ENCODE measurements around the gene FGF18. TPM values are rescaled to one million over a fixed set of nuclear protein-coding genes. Genes with fewer than 3 reads are reported as not detected.

Gene FGF18
- total and polyA plus RNA-seq, 4 donors: 1.8 to 3.4 (median 2.5) TPM

DNA sequence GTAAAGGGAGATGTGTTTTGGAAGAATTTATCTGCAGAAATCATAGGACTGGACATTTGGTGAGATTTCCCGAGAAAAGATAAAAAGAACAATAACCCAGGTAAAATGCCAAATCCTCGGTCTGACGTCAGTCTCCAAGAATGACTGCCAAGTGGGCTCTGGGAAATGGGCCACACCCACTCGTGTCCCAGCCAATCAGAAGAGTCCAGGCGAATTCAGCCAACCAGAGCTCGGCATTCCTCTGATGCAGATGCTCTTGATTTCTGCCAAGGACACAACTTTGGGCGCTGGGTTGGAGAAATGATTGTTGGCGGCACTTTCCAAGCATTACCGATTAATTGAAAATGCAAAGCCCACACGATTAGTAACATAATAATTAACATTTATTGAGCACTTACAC is 73.3 kb downstream of the FGF18 start:
- TF ChIP-seq, protein P1, sequence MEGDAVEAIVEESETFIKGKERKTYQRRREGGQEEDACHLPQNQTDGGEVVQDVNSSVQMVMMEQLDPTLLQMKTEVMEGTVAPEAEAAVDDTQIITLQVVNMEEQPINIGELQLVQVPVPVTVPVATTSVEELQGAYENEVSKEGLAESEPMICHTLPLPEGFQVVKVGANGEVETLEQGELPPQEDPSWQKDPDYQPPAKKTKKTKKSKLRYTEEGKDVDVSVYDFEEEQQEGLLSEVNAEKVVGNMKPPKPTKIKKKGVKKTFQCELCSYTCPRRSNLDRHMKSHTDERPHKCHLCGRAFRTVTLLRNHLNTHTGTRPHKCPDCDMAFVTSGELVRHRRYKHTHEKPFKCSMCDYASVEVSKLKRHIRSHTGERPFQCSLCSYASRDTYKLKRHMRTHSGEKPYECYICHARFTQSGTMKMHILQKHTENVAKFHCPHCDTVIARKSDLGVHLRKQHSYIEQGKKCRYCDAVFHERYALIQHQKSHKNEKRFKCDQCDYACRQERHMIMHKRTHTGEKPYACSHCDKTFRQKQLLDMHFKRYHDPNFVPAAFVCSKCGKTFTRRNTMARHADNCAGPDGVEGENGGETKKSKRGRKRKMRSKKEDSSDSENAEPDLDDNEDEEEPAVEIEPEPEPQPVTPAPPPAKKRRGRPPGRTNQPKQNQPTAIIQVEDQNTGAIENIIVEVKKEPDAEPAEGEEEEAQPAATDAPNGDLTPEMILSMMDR (IDR thresholded peaks at IDR 0.05; ENCODE audit: control extremely low read depth, extremely low read depth): no peak
- WGBS, 2 donors: 88 to 92% methylated on average over 10 of the region's 10 CpGs

DNA sequence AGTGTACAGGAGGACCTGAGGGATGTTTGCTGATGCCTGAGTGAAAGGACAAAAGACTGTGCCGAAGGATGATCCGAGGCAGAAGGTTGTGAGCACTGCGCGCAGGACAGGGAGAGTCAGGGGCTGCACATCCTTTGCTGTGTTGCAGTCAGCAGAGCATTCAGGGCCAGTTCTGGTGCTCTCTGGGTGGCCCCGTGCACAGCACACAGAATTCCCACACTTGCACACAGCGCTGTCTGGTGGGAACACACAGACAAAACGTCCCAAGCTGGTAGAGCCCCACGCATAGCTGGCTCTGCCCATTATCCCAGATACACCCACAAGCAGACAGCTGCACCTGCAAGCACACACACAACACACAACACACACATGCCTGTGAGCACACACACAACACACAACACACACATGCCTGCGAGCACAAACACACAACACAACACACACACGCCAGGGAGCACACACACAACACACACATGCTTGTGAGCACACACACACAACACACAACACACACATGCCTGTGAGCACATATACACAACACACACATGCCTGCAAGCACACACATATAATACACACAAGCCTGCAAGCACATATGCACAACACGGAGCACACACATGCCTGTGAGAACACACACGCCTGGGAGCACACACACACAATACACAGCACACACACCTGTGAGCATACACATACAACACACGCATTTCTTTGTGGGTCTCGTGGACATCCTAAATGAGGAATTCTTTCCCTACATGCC is 74.4 kb downstream of the FGF18 start:
- DNase-seq: no peak
- 89 to 94% methylated on average over 14 of the region's 14 CpGs for WGBS, 2 donors
- peak overlapping the region in 1 of 2 donors; percentile 54 for H3K27ac ChIP-seq (ENCODE audit: low read depth in 1 of 2, low read length in 1 of 2)
- no peaks in the 10 kb centered on the region for H3K36me3 ChIP-seq (ENCODE audit: control insufficient read depth in 4 of 4, insufficient read depth in 4 of 4, low read length in 4 of 4)
- H3K4me3 ChIP-seq: no peak overlapping the region
- no peak for ATAC-seq (ENCODE audit: insufficient read depth, low FRiP score)
- no peak overlapping the region for H3K9ac ChIP-seq (ENCODE audit: insufficient read depth in 1 of 2, low read length in 2 of 2)
- peaks cover 0 to 5% (median 0%) of the 10 kb centered on the region in 4 donors for H3K9me3 ChIP-seq (ENCODE audit: control insufficient read depth in 4 of 4, insufficient read depth in 3 of 4, low read length in 3 of 4)
- peaks cover 5 to 19% (median 16%) of the 10 kb centered on the region in 5 donors for H3K4me1 ChIP-seq (ENCODE audit: control insufficient read depth in 5 of 5, insufficient read depth in 5 of 5, low read length in 5 of 5)
- TF ChIP-seq, protein P1 (IDR thresholded peaks at IDR 0.05; ENCODE audit: control extremely low read depth, extremely low read depth): no peak
- H3K27me3 ChIP-seq (ENCODE audit: control insufficient read depth in 3 of 3, insufficient read depth in 3 of 3, low read length in 2 of 3): no peaks in the 10 kb centered on the region

More for the DNA sequence above, 73.3 kb downstream of the FGF18 start:
- H3K4me1 ChIP-seq (ENCODE audit: control insufficient read depth in 5 of 5, insufficient read depth in 5 of 5, low read length in 5 of 5): peaks cover 5 to 19% (median 16%) of the 10 kb centered on the region in 5 donors
- H3K36me3 ChIP-seq (ENCODE audit: control insufficient read depth in 4 of 4, insufficient read depth in 4 of 4, low read length in 4 of 4): no peaks in the 10 kb centered on the region
- H3K27me3 ChIP-seq (ENCODE audit: control insufficient read depth in 3 of 3, insufficient read depth in 3 of 3, low read length in 2 of 3): no peaks in the 10 kb centered on the region
- no peak overlapping the region for H3K4me3 ChIP-seq
- ATAC-seq (ENCODE audit: insufficient read depth, low FRiP score) (no peak), DNase-seq (no peak)
- H3K9me3 ChIP-seq (ENCODE audit: control insufficient read depth in 4 of 4, insufficient read depth in 3 of 4, low read length in 3 of 4): peaks cover 0 to 5% (median 0%) of the 10 kb centered on the region in 4 donors
- H3K27ac ChIP-seq (ENCODE audit: low read depth in 1 of 2, low read length in 1 of 2): no peak overlapping the region
- H3K9ac ChIP-seq (ENCODE audit: insufficient read depth in 1 of 2, low read length in 2 of 2): no peak overlapping the region

DNA sequence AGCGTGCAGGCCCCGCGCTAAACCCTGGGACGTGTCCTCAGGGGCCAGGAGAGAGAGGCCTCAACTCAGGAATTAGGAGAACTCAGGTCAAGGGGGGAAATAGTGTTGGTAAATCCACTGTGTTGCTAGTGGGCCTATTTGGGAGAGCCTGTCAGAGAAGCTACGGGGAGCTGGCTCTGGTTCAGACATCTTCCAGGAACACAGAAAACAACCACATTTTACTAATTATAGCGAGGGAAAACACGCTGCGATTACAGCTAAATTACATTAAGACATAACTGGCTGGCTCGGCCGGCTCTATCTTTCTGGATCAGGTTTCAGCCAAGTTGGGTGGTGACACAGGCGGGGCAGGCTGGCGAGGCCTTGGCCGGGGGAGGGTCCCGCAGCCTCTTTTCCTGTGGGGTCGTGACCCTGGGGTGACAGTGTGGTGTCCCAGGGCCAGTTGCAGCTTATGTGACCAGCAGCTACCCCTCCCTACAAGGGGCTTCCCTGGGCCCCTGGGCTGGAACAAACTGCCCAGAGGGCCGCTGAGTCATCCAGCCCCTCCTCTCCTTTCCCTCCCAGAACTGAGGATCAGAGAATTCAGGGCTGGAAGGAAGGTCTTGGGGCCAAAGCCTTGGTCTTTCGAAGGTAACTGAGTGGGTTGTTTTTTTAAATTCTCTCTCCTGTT is 75.1 kb downstream of the FGF18 start:
- no peak overlapping the region for H3K9ac ChIP-seq (ENCODE audit: insufficient read depth in 1 of 2, low read length in 2 of 2)
- WGBS, 2 donors: 33 to 40% methylated on average over 17 of the region's 17 CpGs
- ATAC-seq (ENCODE audit: insufficient read depth, low FRiP score): peak; percentile 83

More for the DNA sequence above, 75.1 kb downstream of the FGF18 start:
- TF ChIP-seq, protein P1 (IDR thresholded peaks at IDR 0.05; ENCODE audit: control extremely low read depth, extremely low read depth): no peak
- DNase-seq: peak; percentile 79 to 87 (median 83)
- peak overlapping the region; percentile 65 to 74 for H3K27ac ChIP-seq (ENCODE audit: low read depth in 1 of 2, low read length in 1 of 2)
- H3K27me3 ChIP-seq (ENCODE audit: control insufficient read depth in 3 of 3, insufficient read depth in 3 of 3, low read length in 2 of 3): no peaks in the 10 kb centered on the region
- peaks cover 5 to 19% (median 16%) of the 10 kb centered on the region in 5 donors for H3K4me1 ChIP-seq (ENCODE audit: control insufficient read depth in 5 of 5, insufficient read depth in 5 of 5, low read length in 5 of 5)
- no peak overlapping the region for H3K4me3 ChIP-seq
- no peaks in the 10 kb centered on the region for H3K36me3 ChIP-seq (ENCODE audit: control insufficient read depth in 4 of 4, insufficient read depth in 4 of 4, low read length in 4 of 4)
- H3K9me3 ChIP-seq (ENCODE audit: control insufficient read depth in 4 of 4, insufficient read depth in 3 of 4, low read length in 3 of 4): peaks cover 0 to 5% (median 0%) of the 10 kb centered on the region in 4 donors

Measured in lung (tissue), 12 donors.